ENCODE measurements around the gene CDC34. TPM values are rescaled to one million over a fixed set of nuclear protein-coding genes. Genes with fewer than 3 reads are reported as not detected.

The CDC34 gene
- total RNA-seq, 4 donors from 2014 or later, result 48.3 to 90.3 (median 72.9) TPM

DNA sequence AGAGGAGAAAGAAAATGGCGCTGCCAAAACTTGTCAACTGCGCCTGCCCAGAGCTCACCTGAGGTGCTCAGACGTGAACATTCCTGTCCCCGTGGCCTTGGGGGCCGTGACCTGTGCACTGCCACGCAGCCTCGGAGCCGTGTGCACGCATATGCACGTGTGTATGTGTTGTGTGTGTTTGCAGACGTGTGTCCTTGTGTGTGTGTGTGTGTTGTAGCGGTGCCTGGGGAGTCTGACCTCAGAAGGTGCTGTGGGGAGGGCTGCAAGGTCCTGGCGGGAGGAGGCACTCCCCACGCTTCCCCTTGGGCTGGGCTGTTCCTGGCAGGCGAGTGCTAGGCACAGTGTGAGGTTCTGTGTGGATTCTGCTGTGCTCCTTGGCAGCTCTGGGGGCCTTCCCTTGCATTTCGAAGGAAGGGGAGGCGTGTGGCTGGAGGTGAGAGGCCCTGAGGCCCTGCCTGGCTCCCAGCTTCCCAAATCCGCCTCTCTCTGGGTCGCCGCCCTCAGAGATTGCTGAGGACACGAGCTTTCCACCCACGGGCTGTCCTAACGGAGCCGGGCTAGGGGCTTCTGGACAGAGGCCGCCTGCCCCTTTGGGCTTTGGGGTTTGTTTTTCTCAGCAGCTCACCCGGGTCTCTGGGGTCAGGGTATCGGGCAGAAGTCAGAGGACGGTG is 45.3 kb downstream of the CDC34 start:
- DNase-seq (ENCODE audit: low spot score in 2 of 2), result no peak
- Histone ChIP-seq H3K9me3 (no peaks in the 10 kb centered on the region), H3K27ac (no peak overlapping the region), H3K4me1 (peaks cover 53% of the 10 kb centered on the region), H3K36me3 (peaks cover 39% of the 10 kb centered on the region), H3K27me3 (no peaks in the 10 kb centered on the region), H3K4me3 (no peak overlapping the region)
- 88% methylated on average over 11 of the region's 28 CpGs for WGBS
- no peak for TF ChIP-seq POLR2AphosphoS5 (IDR thresholded peaks at IDR 0.05)
- no peak for TF ChIP-seq EP300 (IDR thresholded peaks at IDR 0.05)
- TF ChIP-seq POLR2A (IDR thresholded peaks at IDR 0.05), result no peak
- TF ChIP-seq, protein P1, sequence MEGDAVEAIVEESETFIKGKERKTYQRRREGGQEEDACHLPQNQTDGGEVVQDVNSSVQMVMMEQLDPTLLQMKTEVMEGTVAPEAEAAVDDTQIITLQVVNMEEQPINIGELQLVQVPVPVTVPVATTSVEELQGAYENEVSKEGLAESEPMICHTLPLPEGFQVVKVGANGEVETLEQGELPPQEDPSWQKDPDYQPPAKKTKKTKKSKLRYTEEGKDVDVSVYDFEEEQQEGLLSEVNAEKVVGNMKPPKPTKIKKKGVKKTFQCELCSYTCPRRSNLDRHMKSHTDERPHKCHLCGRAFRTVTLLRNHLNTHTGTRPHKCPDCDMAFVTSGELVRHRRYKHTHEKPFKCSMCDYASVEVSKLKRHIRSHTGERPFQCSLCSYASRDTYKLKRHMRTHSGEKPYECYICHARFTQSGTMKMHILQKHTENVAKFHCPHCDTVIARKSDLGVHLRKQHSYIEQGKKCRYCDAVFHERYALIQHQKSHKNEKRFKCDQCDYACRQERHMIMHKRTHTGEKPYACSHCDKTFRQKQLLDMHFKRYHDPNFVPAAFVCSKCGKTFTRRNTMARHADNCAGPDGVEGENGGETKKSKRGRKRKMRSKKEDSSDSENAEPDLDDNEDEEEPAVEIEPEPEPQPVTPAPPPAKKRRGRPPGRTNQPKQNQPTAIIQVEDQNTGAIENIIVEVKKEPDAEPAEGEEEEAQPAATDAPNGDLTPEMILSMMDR (IDR thresholded peaks at IDR 0.05), result no peak

DNA sequence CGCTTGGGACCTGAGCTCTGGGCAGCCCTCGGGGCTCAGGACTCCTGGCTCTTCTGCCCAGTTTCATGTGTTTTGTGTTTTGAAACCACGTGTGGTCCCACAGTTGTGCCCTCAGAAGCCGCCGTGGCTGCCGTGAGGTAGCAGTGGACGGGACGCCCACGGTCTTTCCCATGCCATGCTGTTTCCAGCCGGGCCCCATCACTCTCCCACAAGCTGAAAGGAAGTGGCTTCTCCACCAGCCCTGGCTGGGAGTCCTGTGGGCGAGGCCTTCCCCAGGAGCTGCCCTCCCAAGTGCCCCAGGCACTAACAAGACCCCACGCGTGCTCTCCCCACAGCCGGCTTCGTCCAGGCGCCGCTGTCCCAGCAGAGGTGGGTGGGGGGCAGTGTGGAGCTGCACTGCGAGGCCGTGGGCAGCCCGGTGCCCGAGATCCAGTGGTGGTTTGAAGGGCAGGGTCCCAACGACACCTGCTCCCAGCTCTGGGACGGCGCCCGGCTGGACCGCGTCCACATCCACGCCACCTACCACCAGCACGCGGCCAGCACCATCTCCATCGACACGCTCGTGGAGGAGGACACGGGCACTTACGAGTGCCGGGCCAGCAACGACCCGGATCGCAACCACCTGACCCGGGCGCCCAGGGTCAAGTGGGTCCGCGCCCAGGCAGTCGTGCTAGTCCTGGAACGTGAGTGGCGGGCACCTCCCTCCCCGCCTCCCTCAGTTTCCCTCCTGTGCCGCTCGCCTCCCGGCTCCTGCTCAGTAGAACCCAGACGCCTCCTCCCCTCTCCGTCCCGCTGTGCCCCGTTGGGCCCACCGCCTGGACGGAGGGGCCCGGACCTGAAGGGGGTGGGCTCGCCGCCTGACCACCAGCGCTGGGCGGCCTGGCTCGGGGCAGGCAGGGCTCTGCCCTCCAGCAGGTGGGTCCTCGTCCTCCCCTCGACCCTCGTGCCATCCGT is 46.2 kb downstream of the CDC34 start:
- Histone ChIP-seq H3K36me3 (peaks cover 47% of the 10 kb centered on the region), H3K27me3 (no peaks in the 10 kb centered on the region), H3K4me1 (peaks cover 52% of the 10 kb centered on the region), H3K4me3 (no peak overlapping the region), H3K27ac (no peak overlapping the region), H3K9me3 (no peaks in the 10 kb centered on the region)
- peak in 1 of 2 donors; percentile 59 for DNase-seq (ENCODE audit: low spot score in 2 of 2)
- WGBS, result 93% methylated on average over 28 of the region's 66 CpGs
- TF ChIP-seq, protein P1 (IDR thresholded peaks at IDR 0.05), result no peak

DNA sequence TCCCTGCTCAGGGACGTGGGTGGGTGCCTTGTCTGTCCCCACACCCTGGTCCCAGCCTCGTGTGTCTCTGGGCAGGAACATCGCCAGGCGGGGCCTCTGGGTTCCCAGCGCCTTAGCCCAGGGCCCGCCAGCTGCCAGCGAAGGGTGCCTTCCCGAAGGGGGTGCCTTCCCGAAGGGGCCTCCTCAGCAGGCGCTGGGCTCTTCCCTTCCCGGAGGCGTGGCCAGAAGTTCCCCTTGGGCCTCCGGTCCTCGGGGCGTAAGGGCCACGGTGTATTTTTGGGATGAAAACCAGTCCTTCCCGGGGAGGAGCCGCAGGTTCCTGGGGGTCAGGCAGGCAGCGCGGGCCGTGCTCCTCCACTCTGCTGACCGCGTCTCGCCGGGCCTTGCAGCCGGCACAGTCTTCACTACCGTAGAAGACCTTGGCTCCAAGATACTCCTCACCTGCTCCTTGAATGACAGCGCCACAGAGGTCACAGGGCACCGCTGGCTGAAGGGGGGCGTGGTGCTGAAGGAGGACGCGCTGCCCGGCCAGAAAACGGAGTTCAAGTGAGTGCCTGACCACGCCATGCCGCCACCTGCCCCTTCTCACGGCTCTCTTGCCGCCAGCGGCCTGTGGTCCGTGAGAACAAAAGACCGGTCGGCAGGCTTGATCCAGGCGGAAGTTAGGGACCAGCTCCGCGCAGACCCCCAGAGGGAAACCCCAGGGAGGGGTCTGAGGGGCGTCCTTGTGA is 47.7 kb downstream of the CDC34 start:
- Histone ChIP-seq H3K36me3 (peaks cover 57% of the 10 kb centered on the region), H3K4me1 (peaks cover 46% of the 10 kb centered on the region), H3K27me3 (no peaks in the 10 kb centered on the region), H3K9me3 (no peaks in the 10 kb centered on the region), H3K27ac (no peak overlapping the region), H3K4me3 (no peak overlapping the region)
- WGBS, result 88% methylated on average over 16 of the region's 46 CpGs
- peak in 1 of 2 donors; percentile 61 for DNase-seq (ENCODE audit: low spot score in 2 of 2)
- no peak for TF ChIP-seq POLR2AphosphoS5 (IDR thresholded peaks at IDR 0.05)
- TF ChIP-seq, protein P1 (IDR thresholded peaks at IDR 0.05), result no peak
- TF ChIP-seq POLR2A (IDR thresholded peaks at IDR 0.05), result no peak
- TF ChIP-seq EP300 (IDR thresholded peaks at IDR 0.05), result no peak

DNA sequence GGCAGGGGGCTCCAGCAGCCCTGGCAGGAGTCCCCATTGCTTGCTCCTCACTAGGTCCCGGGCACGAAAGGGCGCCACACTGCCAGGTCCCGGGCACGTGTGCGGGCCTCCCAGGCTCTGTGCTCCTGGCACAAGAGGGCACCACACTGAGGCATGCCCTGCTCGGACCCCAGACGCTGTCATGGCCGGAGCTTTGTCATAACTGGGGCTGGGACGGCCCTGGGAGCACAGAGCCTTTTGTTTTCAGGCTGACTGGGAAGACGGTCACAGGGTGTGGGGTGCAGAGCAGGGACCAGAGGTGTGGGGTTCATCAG is 48.2 kb downstream of the CDC34 start:
- H3K4me1 ChIP-seq, result peaks cover 41% of the 10 kb centered on the region
- WGBS, result 89% methylated on average over 5 of the region's 11 CpGs
- peaks cover 57% of the 10 kb centered on the region for H3K36me3 ChIP-seq
- TF ChIP-seq POLR2A (IDR thresholded peaks at IDR 0.05), result no peak
- TF ChIP-seq EP300 (IDR thresholded peaks at IDR 0.05), result no peak
- no peak for TF ChIP-seq POLR2AphosphoS5 (IDR thresholded peaks at IDR 0.05)
- TF ChIP-seq, protein P1 (IDR thresholded peaks at IDR 0.05), result no peak
- H3K27ac ChIP-seq, result no peak overlapping the region
- no peaks in the 10 kb centered on the region for H3K9me3 ChIP-seq
- no peak overlapping the region for H3K4me3 ChIP-seq
- no peaks in the 10 kb centered on the region for H3K27me3 ChIP-seq
- no peak for DNase-seq (ENCODE audit: low spot score in 2 of 2)
